ENCODE results near the gene RNF26.

The RNF26 gene

DNA sequence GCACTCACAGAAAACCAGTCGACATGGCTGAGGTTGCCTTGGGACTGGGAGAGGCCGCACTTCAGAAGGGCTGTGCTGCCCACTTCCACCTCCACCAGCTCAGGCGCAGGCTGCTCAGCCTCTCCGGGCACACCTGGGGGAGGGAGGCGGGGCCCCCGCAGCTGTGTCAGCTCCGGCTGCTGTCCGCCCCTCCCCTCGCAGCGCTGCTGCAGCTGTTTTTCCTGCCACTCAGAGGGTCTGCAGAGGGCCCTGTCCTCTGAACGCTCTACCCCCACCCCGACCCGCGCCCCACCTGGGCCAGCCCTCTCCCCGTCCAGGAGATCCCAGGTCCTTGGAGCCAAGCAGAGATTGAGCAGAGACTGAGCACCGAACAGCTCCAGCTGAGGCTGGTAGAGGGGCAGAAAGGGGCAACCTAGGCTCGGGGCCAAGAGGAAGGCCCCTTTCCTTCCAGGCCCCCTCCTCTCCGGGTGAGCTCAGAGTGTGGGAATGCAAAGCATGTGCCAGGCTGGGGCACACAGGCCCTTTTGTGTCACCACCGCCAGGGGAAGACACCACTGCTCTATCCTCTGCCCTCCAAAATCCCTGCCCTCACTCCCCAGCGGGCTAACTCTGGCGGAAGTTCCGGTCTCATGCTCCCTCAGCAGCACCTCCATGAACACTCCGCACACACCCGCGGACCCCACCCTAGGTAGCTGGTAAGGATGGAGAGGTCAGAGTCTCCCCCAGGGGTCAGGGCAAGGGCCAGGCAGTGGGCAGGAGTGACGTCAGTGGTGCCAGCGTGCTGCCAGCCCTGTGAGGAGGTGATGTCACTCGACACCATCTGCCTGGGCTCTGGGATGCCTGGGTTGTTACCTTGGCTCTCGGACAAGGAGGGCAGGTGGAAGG is 19.0 kb upstream of the RNF26 start:
- peaks cover 42% of the 10 kb centered on the region for H3K4me1 ChIP-seq (ENCODE audit: control insufficient read depth, insufficient read depth, low read length)
- WGBS, 2 experiments, result 9 to 11% methylated on average over 29 of the region's 29 CpGs
- no peak overlapping the region for H3K27ac ChIP-seq (ENCODE audit: insufficient read depth, low read depth, low read length, poor library complexity, severe bottlenecking)
- peak overlapping the region; percentile 41 for H3K4me3 ChIP-seq (ENCODE audit: insufficient read depth, low read depth, low read length)
- H3K27me3 ChIP-seq (ENCODE audit: control insufficient read depth, insufficient read depth, low read length, poor library complexity, severe bottlenecking), result peaks cover 32% of the 10 kb centered on the region
- H3K9me3 ChIP-seq (ENCODE audit: control insufficient read depth, low read length), result no peaks in the 10 kb centered on the region
- peaks cover 6% of the 10 kb centered on the region for H3K36me3 ChIP-seq (ENCODE audit: control insufficient read depth, insufficient read depth, low read length)

DNA sequence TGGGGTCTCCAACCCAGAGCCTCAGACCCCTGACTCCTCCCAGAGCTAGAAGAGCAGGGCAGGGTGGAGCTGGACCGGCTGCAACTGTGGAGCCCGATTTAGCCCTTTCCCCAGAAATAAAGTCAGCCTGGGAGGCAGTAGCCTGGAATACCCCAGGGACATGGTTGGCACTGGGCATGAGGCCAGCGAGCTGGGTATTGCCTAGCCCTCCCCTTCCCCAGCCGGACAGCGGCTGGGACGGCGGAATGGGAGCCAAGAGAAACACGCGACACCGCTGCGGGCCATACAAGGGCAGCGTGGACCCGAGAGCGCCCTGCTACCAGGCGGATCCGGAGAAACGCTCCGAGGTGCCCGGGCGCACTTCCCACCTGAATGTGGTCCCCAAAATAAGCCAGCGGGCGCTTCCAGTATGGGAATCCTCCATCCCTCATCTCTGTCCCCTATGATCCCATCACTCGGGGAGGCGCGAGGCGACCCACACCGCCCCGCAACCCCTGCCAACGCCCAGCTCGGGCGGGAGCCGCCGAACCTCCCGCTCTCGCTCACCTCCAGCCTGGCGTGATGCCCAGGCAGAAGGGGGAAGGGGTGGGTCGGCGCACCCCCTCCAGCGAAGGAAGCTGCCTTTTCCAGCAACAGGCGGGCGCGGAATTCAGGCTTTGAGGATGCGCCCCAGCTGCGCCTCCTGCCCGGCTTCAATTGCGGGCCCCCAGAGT is 18.2 kb upstream of the RNF26 start:
- peaks cover 49% of the 10 kb centered on the region for H3K4me1 ChIP-seq (ENCODE audit: control insufficient read depth, insufficient read depth, low read length)
- peaks cover 32% of the 10 kb centered on the region for H3K27me3 ChIP-seq (ENCODE audit: control insufficient read depth, insufficient read depth, low read length, poor library complexity, severe bottlenecking)
- H3K4me3 ChIP-seq (ENCODE audit: insufficient read depth, low read depth, low read length), result peak overlapping the region; percentile 41
- H3K36me3 ChIP-seq (ENCODE audit: control insufficient read depth, insufficient read depth, low read length), result peaks cover 3% of the 10 kb centered on the region
- WGBS, 2 experiments, result 1 to 2% methylated on average over 46 of the region's 46 CpGs
- H3K9me3 ChIP-seq (ENCODE audit: control insufficient read depth, low read length), result no peaks in the 10 kb centered on the region
- no peak overlapping the region for H3K27ac ChIP-seq (ENCODE audit: insufficient read depth, low read depth, low read length, poor library complexity, severe bottlenecking)

DNA sequence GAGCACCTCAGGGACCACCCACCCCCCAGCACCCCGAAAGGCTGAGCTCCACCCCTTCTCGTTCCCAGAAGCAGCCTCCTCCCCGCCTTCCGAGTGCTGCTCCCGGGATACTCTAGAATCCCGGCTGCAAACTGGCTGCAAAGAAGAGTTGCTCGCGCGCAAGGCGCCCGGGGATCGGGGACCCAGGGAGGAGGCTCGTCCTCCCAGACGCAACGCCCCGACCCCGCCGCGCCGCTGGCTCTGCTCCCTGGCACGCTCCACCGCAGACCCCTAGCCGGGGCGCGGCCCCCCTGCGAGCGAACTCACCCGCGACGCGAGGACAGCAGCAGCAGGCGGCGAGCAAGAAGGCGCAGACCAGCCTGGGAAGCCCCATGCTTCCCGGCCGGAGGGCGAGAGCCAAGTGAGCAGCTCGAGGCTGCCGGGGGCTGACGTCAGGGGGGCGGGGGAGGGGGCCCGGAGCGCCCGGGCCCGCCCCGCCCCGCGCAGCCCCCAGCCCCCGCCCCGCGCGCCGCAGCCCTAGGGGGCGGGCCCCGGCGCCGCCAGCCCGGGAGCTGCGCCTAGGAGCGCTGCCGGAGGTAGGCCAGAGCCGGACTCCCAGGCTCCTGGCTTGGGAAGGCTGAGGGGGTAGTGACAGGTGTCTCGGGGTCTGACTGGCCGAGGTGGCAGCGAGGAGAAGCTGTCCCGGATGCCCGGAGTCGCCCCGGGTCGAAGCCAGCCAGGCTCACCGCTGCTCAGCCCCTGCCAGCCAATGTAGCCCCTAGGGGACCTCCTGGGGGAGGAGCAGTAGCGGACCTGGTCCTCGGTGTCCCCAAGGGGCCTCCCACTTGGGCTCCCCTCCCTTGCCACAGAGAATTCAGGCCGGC is 17.4 kb upstream of the RNF26 start, which contains the start of gene MCAM:
MCAM (minus strand) TSS at position 402 of the 863 bp plus-strand sequence; CDS start at position 373, 29 bp downstream.
- 1% methylated on average over 74 of the region's 74 CpGs for WGBS, 2 experiments
- Histone ChIP-seq H3K9me3 (ENCODE audit: control insufficient read depth, low read length) (no peaks in the 10 kb centered on the region), H3K27me3 (ENCODE audit: control insufficient read depth, insufficient read depth, low read length, poor library complexity, severe bottlenecking) (peaks cover 32% of the 10 kb centered on the region), H3K27ac (ENCODE audit: insufficient read depth, low read depth, low read length, poor library complexity, severe bottlenecking) (no peak within 1 kb of the TSS), H3K4me3 (ENCODE audit: insufficient read depth, low read depth, low read length) (peak within 1 kb of the TSS; percentile 41), H3K36me3 (ENCODE audit: control insufficient read depth, insufficient read depth, low read length) (peaks cover 3% of the 10 kb centered on the region), H3K4me1 (ENCODE audit: control insufficient read depth, insufficient read depth, low read length) (peaks cover 52% of the 10 kb centered on the region)

DNA sequence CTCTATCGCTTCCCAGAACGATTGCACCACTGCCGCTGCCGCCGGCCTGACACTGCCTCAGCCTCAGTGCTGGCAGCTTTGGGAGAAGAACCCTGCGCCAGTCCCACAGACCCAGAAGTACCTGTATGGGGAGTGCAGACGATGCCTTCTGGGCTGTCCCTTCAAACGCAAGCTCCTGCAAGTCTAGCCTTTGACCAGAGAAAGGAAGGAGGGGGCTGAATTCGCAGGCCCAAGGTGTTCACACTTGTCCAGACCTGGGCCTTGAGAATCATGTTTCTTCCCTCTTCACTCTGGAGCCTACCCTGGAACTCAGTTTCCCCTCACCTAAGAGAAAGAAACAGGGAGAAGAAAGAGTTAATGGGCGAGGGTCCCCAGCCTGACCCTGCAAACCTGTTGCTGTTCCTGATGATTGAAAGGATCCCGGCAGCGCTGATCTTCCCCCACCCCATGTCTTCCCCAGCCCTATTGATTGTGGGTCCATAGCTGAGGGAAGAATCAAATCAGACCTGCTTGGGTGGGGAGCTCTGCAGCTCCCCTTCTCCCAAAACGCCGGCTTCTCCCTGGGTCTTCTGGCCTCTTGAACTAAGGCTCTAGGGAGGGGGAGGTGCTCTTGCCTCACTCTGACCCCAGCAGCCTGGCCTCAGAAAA is 16.6 kb upstream of the RNF26 start:
- H3K27me3 ChIP-seq (ENCODE audit: control insufficient read depth, insufficient read depth, low read length, poor library complexity, severe bottlenecking), result peaks cover 32% of the 10 kb centered on the region
- H3K4me1 ChIP-seq (ENCODE audit: control insufficient read depth, insufficient read depth, low read length), result peaks cover 52% of the 10 kb centered on the region
- H3K36me3 ChIP-seq (ENCODE audit: control insufficient read depth, insufficient read depth, low read length), result peaks cover 3% of the 10 kb centered on the region
- WGBS, 2 experiments, result 32 to 33% methylated on average over 12 to 14 of the region's 14 CpGs
- H3K4me3 ChIP-seq (ENCODE audit: insufficient read depth, low read depth, low read length), result no peak overlapping the region
- no peak overlapping the region for H3K27ac ChIP-seq (ENCODE audit: insufficient read depth, low read depth, low read length, poor library complexity, severe bottlenecking)
- no peaks in the 10 kb centered on the region for H3K9me3 ChIP-seq (ENCODE audit: control insufficient read depth, low read length)

DNA sequence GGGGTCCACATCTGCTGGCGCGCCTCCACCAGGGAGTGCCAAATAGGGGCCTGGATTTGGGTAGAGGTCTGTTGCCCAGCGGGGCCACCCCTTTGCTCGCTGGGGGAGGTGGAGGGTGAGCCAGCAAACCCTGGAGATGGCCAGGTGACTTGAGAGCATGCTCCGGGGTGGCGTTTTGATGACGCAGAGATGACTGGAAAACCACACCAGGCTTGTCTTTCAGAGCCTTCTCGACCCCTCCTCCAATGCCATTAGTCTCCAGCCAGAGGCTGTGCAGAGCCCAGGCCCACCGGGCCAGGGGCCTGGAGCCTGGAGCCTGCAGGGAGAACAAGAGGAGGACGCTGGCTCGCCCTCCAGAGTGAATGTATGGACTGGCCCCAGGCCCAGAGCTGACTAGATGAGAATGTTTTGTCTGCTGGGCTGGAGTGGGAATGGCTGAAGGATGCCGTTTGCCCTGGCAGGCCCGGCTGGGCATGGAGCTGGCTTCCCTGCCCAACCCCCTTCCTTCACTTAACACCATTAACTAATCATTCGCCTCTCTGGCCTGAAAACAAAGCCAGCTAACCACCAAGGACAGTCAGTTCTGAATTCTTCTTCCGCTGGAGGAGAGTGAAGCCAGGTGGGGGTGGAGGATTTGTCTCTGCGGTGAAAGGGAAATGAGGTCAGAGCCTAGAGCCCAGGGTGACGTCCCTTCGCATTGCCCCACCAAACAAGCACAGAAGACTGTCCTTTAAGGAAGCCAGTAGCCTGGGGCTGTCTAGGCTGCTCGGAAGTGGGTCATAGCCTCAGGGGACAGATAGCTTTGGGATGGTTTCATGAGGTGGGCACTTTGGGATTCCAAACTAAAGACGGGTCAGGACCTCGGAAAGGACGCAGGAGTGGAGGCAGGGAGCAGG is 15.8 kb upstream of the RNF26 start:
- Histone ChIP-seq H3K27me3 (ENCODE audit: control insufficient read depth, insufficient read depth, low read length, poor library complexity, severe bottlenecking) (peaks cover 32% of the 10 kb centered on the region), H3K9me3 (ENCODE audit: control insufficient read depth, low read length) (no peaks in the 10 kb centered on the region), H3K4me1 (ENCODE audit: control insufficient read depth, insufficient read depth, low read length) (peaks cover 52% of the 10 kb centered on the region), H3K36me3 (ENCODE audit: control insufficient read depth, insufficient read depth, low read length) (peaks cover 3% of the 10 kb centered on the region), H3K27ac (ENCODE audit: insufficient read depth, low read depth, low read length, poor library complexity, severe bottlenecking) (peak overlapping the region; percentile 57), H3K4me3 (ENCODE audit: insufficient read depth, low read depth, low read length) (no peak overlapping the region)
- WGBS, 2 experiments, result 47 to 52% methylated on average over 22 of the region's 22 CpGs

DNA sequence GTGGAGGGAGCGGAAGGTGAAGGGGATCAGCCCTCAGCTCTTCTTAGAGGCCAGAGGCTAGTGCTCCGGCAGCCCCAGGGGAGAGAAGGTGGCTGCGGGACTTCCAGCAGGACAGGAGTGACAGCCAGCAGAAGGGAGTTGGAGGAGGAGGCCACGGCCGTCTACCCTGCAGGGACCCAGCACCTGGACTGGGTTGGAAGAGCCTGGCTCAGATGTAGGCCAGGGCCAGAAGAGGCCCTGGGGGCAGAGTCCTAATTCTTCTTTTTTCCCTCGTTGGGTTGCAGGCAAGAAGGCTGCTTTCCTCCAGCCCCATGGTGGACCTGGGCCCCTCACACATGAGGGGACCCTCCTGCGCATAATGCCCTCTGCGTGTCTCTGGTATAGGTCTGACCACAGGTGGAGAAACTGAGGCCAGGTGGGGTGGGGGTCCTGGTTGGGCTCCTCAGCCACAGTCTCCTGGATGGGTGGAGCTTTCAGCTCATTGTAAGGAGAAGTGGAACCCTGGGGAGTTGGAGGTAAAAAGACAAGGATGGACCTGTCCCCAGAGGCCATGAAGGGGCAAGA is 15.1 kb upstream of the RNF26 start:
- H3K27ac ChIP-seq (ENCODE audit: insufficient read depth, low read depth, low read length, poor library complexity, severe bottlenecking), result no peak overlapping the region
- H3K9me3 ChIP-seq (ENCODE audit: control insufficient read depth, low read length), result no peaks in the 10 kb centered on the region
- no peak overlapping the region for H3K4me3 ChIP-seq (ENCODE audit: insufficient read depth, low read depth, low read length)
- WGBS, 2 experiments, result 77 to 79% methylated on average over 8 of the region's 8 CpGs
- peaks cover 56% of the 10 kb centered on the region for H3K4me1 ChIP-seq (ENCODE audit: control insufficient read depth, insufficient read depth, low read length)
- H3K36me3 ChIP-seq (ENCODE audit: control insufficient read depth, insufficient read depth, low read length), result no peaks in the 10 kb centered on the region
- H3K27me3 ChIP-seq (ENCODE audit: control insufficient read depth, insufficient read depth, low read length, poor library complexity, severe bottlenecking), result peaks cover 32% of the 10 kb centered on the region

DNA sequence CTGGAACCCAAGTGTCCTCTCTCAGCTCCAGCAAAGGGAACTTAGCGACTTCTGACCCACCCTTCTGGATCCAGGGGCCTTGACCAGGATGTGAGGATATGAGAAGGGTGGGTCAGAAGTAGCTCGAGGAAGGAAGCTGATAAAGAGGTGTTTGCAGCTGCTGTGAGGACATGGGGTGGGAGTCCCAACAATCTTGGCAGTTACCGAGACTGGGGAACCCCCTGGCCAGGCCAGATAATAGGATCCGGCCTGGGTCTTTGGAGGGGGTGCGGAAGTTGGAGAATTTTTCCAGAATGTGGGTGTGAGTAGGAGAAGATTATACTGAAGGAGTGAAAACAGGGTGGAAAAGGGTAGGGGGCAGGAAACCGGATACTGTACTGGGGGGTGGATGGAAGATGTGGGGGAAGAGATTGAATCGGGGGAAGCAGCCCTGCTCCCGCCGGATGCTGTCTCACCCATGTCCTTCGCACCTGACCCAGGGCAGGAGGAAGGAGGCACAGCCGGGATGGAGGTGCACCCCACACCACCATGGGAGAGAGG is 14.6 kb upstream of the RNF26 start:
- H3K27ac ChIP-seq (ENCODE audit: insufficient read depth, low read depth, low read length, poor library complexity, severe bottlenecking), result no peak overlapping the region
- H3K27me3 ChIP-seq (ENCODE audit: control insufficient read depth, insufficient read depth, low read length, poor library complexity, severe bottlenecking), result peaks cover 31% of the 10 kb centered on the region
- 61 to 67% methylated on average over 11 of the region's 11 CpGs for WGBS, 2 experiments
- H3K9me3 ChIP-seq (ENCODE audit: control insufficient read depth, low read length), result no peaks in the 10 kb centered on the region
- no peak overlapping the region for H3K4me3 ChIP-seq (ENCODE audit: insufficient read depth, low read depth, low read length)
- H3K4me1 ChIP-seq (ENCODE audit: control insufficient read depth, insufficient read depth, low read length), result peaks cover 56% of the 10 kb centered on the region
- H3K36me3 ChIP-seq (ENCODE audit: control insufficient read depth, insufficient read depth, low read length), result no peaks in the 10 kb centered on the region

DNA sequence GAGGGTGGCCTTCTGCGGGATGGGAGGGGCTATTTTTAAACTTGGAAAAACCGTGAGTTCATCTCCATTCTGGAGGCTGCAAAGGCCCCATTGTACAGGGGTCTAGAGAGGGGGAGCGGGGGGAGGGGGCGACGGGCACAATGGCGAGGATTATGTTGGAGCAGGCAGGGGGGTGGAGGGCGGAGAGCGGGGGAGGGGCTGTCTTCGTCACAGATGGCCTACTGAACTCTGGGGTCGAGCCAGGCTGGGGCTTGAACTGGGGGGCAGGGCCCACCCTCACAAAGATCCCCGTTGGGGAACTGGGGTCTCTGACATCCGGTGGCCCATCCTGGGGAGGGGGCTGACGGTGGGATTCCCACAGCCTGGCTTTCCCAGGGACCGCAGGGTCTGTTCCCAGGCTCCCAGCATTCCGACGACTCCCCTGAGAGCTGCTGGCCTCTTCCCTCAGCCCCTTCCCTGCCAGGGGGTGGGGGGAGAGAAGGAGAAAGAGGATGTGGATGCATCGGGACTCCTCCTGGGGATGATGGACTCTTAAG is 14.0 kb upstream of the RNF26 start:
- Histone ChIP-seq H3K4me1 (ENCODE audit: control insufficient read depth, insufficient read depth, low read length) (peaks cover 54% of the 10 kb centered on the region), H3K9me3 (ENCODE audit: control insufficient read depth, low read length) (no peaks in the 10 kb centered on the region), H3K27ac (ENCODE audit: insufficient read depth, low read depth, low read length, poor library complexity, severe bottlenecking) (peak overlapping the region; percentile 64), H3K36me3 (ENCODE audit: control insufficient read depth, insufficient read depth, low read length) (no peaks in the 10 kb centered on the region), H3K4me3 (ENCODE audit: insufficient read depth, low read depth, low read length) (peak overlapping the region; percentile 40), H3K27me3 (ENCODE audit: control insufficient read depth, insufficient read depth, low read length, poor library complexity, severe bottlenecking) (peaks cover 25% of the 10 kb centered on the region)
- WGBS, 2 experiments, result 7 to 11% methylated on average over 17 of the region's 17 CpGs
